ENCODE measurements around the gene LTBP2. TPM values are rescaled to one million over a fixed set of nuclear protein-coding genes. Genes with fewer than 3 reads are reported as not detected.
"Not testable (repeated sequence)": the region's sequence is repeated elsewhere in the genome, so short reads cannot be mapped to it uniquely, and the experiment has no call there.

Gene LTBP2
- total RNA-seq, 2 donors from 2014 or later, result 0.25 to 0.84 TPM

- Mint-ChIP-seq H3K36me3 (ENCODE audit: insufficient read depth in 2 of 2) (no peaks in the 10 kb centered on the region), H3K4me1 (ENCODE audit: low read depth) (peaks cover 7% of the 10 kb centered on the region), H3K9me3 (no peaks in the 10 kb centered on the region), H3K4me3 (no peak overlapping the region), H3K27ac (no peak overlapping the region), H3K27me3 (ENCODE audit: low read depth) (peaks cover 16% of the 10 kb centered on the region)
- no peak for DNase-seq
- no peak for ATAC-seq (replicated peaks in 1 of 2)
These were observed 152.1 kb downstream of the LTBP2 start for GRCh38 chr14:74459976-74460375.

GRCh38 chr14:74459289-74459946, 152.6 kb downstream of the LTBP2 start:
- H3K27ac Mint-ChIP-seq, result no peak overlapping the region
- H3K27me3 Mint-ChIP-seq (ENCODE audit: low read depth), result peaks cover 16% of the 10 kb centered on the region
- ATAC-seq (replicated peaks in 1 of 2) (peak; percentile 68 to 73), DNase-seq (peak; percentile 36 to 46)
- H3K9me3 Mint-ChIP-seq, result no peaks in the 10 kb centered on the region
- H3K4me3 Mint-ChIP-seq, result no peak overlapping the region
- peaks cover 7% of the 10 kb centered on the region for H3K4me1 Mint-ChIP-seq (ENCODE audit: low read depth)
- H3K36me3 Mint-ChIP-seq (ENCODE audit: insufficient read depth in 2 of 2), result no peaks in the 10 kb centered on the region

- H3K36me3 Mint-ChIP-seq (ENCODE audit: insufficient read depth in 2 of 2), result no peaks in the 10 kb centered on the region
- peaks cover 7% of the 10 kb centered on the region for H3K4me1 Mint-ChIP-seq (ENCODE audit: low read depth)
- DNase-seq (no peak), ATAC-seq (replicated peaks in 1 of 2) (no peak)
- no peak overlapping the region for H3K27ac Mint-ChIP-seq
- peaks cover 16% of the 10 kb centered on the region for H3K27me3 Mint-ChIP-seq (ENCODE audit: low read depth)
- H3K4me3 Mint-ChIP-seq, result no peak overlapping the region
- H3K9me3 Mint-ChIP-seq, result no peaks in the 10 kb centered on the region
These were observed 154.5 kb downstream of the LTBP2 start for GRCh38 chr14:74457565-74457895.

GRCh38 chr14:74456684-74457564, 155.1 kb downstream of the LTBP2 start:
- DNase-seq, result no peak
- H3K27me3 Mint-ChIP-seq (ENCODE audit: low read depth), result peaks cover 16% of the 10 kb centered on the region
- ATAC-seq (replicated peaks in 1 of 2), result no peak
- H3K4me3 Mint-ChIP-seq, result no peak overlapping the region
- H3K27ac Mint-ChIP-seq, result no peak overlapping the region
- no peaks in the 10 kb centered on the region for H3K36me3 Mint-ChIP-seq (ENCODE audit: insufficient read depth in 2 of 2)
- H3K9me3 Mint-ChIP-seq, result no peaks in the 10 kb centered on the region
- H3K4me1 Mint-ChIP-seq (ENCODE audit: low read depth), result peaks cover 7% of the 10 kb centered on the region

- H3K4me3 Mint-ChIP-seq; H3K27ac Mint-ChIP-seq; H3K27me3 Mint-ChIP-seq (ENCODE audit: low read depth); DNase-seq; H3K4me1 Mint-ChIP-seq (ENCODE audit: low read depth); H3K36me3 Mint-ChIP-seq (ENCODE audit: insufficient read depth in 2 of 2); H3K9me3 Mint-ChIP-seq; ATAC-seq (replicated peaks in 1 of 2): not testable (repeated sequence)
These were observed 157.6 kb downstream of the LTBP2 start for GRCh38 chr14:74454397-74454796.

Other genes with a start within 250 kb of the LTBP2 start
- not detected for gene SYNDIG1L, start 186.0 kb downstream of the LTBP2 start, total RNA-seq
- 10 to 100 TPM; 27.1 to 35.4 TPM for gene NPC2, start 118.9 kb downstream of the LTBP2 start, total RNA-seq
- gene ISCA2, start 118.5 kb downstream of the LTBP2 start, total RNA-seq, result 10 to 100 TPM; 29.9 to 34.2 TPM
- gene AREL1, start 100.8 kb upstream of the LTBP2 start, total RNA-seq, result 10 to 100 TPM; 34.7 to 43.0 TPM
- gene FCF1, start 100.9 kb upstream of the LTBP2 start, total RNA-seq, result 10 to 100 TPM; 71.1 to 87.9 TPM
- gene YLPM1, start 151.1 kb upstream of the LTBP2 start, total RNA-seq, result 10 to 100 TPM; 62.6 to 67.1 TPM

All from activated T-cell treated with anti-CD3 and anti-CD28 coated beads, Interleukin-2, amount 50 U/mL, for 72 hours (primary cell).